CD4-positive, alpha-beta T cell treated with Interleukin-17A for 1 hour (primary cell): ENCODE results near the gene ROBO1.

Experiments
- DNase-seq: peaks from one replicate; pipeline ENCODE4 v3.0.0-alpha.2; 2020

ROBO1 gene

GRCh38 chr3:78863306-78864203 is 904.2 kb downstream of the ROBO1 start:
- DNase-seq, result no peak

- DNase-seq, result no peak
Observed at GRCh38 chr3:78861156-78861555, 906.6 kb downstream of the ROBO1 start.

- no peak for DNase-seq
Observed at GRCh38 chr3:78860567-78860966, 907.2 kb downstream of the ROBO1 start.

GRCh38 chr3:78858910-78859309 is 908.9 kb downstream of the ROBO1 start:
- no peak for DNase-seq

- no peak for DNase-seq
Observed at GRCh38 chr3:78858174-78858573, 909.6 kb downstream of the ROBO1 start.

GRCh38 chr3:78857494-78858111 is 910.2 kb downstream of the ROBO1 start:
- DNase-seq, result no peak

- no peak for DNase-seq
Observed at GRCh38 chr3:78856164-78856563, 911.6 kb downstream of the ROBO1 start.

- no peak for DNase-seq
Observed at GRCh38 chr3:78855190-78855589, 912.6 kb downstream of the ROBO1 start.

- DNase-seq, result no peak
Observed at GRCh38 chr3:78848392-78849288, 919.2 kb downstream of the ROBO1 start.

GRCh38 chr3:78847603-78848002 is 920.2 kb downstream of the ROBO1 start:
- DNase-seq, result no peak

- DNase-seq, result no peak
Observed at GRCh38 chr3:78847203-78847602, 920.6 kb downstream of the ROBO1 start.

GRCh38 chr3:78846718-78847117 is 921.1 kb downstream of the ROBO1 start:
- no peak for DNase-seq

- DNase-seq, result no peak
Observed at GRCh38 chr3:78845605-78846004, 922.2 kb downstream of the ROBO1 start.

GRCh38 chr3:78844307-78844706 is 923.5 kb downstream of the ROBO1 start:
- DNase-seq, result no peak

GRCh38 chr3:78839693-78840092 is 928.1 kb downstream of the ROBO1 start:
- no peak for DNase-seq

- DNase-seq, result no peak
Observed at GRCh38 chr3:78838362-78838761, 929.4 kb downstream of the ROBO1 start.

GRCh38 chr3:78834910-78835309 is 932.9 kb downstream of the ROBO1 start:
- DNase-seq, result no peak

GRCh38 chr3:78832785-78833204 is 935.0 kb downstream of the ROBO1 start:
- no peak for DNase-seq

- DNase-seq, result no peak
Observed at GRCh38 chr3:78831446-78831972, 936.3 kb downstream of the ROBO1 start.

GRCh38 chr3:78830470-78830869 is 937.3 kb downstream of the ROBO1 start:
- no peak for DNase-seq

GRCh38 chr3:78827618-78828017 is 940.2 kb downstream of the ROBO1 start:
- no peak for DNase-seq

GRCh38 chr3:78825858-78826215 is 942.0 kb downstream of the ROBO1 start:
- no peak for DNase-seq
